WERI-Rb-1 (cell line): ENCODE results near the gene KRABD2.
"Not testable (repeated sequence)": the region's sequence is repeated elsewhere in the genome, so short reads cannot be mapped to it uniquely, and the experiment has no call there.

ENCODE experiments used
- DNase-seq: peaks from one replicate; pipeline ENCODE4 v3.0.0-alpha.2; 2020
- H3K27ac ChIP-seq: fragments of 250-450 bp; sonication (Bioruptor Pico); 2 replicates; pipeline ENCODE4 v1.5.1; 2020; ENCODE audit warnings: mild to moderate bottlenecking, moderate library complexity
- H3K27me3 ChIP-seq: fragments of 250-450 bp; sonication (Bioruptor Pico); 2 replicates; pipeline ENCODE4 v1.5.1; 2021; ENCODE audit warnings: mild to moderate bottlenecking, low read depth, moderate library complexity; ENCODE audit not compliant: insufficient read depth, severe bottlenecking
- H3K36me3 ChIP-seq: fragments of 250-450 bp; sonication (Bioruptor Pico); 2 replicates; pipeline ENCODE4 v1.5.1; 2020; ENCODE audit warnings: mild to moderate bottlenecking, moderate library complexity
- H3K4me3 ChIP-seq: 2 replicates; pipeline ENCODE4 v1.5.1; 2011; ENCODE audit warnings: low read depth, mild to moderate bottlenecking, control low read depth, low read length
- H3K9me3 ChIP-seq: fragments of 250-450 bp; sonication (Bioruptor Pico); 2 replicates; pipeline ENCODE4 v1.5.1; 2021; ENCODE audit warnings: mild to moderate bottlenecking, moderate library complexity; ENCODE audit not compliant: severe bottlenecking
- TF ChIP-seq, protein P1 (sequence below): IDR thresholded peaks from 2 replicates; pipeline ENCODE4 v1.5.1; 2011; ENCODE audit warnings: low read depth, mild to moderate bottlenecking, control low read depth, inconsistent platforms, low read length

KRABD2 gene

DNA sequence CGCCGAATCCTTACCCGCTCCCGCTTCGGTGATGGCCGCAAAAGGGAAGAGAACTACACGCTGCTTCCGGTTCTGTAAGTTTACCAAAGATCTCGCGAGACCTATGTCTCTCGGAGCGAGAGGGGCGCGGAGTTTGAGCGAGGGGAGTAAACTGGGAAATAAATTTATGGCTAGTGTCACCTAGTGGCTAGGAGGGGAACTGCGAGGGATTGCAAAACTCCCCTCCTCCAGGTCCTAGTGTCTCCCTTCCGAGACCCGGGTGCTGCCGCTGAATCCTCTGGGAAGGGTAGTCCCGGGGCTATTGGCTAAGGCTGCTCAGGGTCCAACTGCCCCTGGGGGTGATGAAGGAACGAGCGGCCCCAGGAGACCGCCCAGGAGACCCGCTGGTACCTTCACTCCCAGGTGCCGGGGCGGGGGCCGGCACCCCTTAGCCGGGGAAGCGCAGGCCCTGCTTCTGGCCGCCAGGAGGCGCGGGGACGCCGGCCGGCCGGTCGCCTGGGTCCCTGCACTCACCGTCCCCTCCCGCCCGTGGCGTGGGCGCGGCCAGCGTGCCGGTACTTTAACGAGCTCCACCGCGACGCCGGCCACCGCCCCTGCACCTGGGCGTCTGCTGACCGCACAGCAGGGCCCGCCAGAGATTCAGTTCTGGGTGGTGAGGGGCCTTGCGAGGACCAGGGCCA lies 6.8 kb upstream of the KRABD2 start, which contains the start of gene RPL26:
Gene RPL26, minus strand, starts transcription at position 51 of the 680 bp plus-strand sequence. CDS start 883 bp downstream, outside the sequence.
- TF ChIP-seq, protein P1, sequence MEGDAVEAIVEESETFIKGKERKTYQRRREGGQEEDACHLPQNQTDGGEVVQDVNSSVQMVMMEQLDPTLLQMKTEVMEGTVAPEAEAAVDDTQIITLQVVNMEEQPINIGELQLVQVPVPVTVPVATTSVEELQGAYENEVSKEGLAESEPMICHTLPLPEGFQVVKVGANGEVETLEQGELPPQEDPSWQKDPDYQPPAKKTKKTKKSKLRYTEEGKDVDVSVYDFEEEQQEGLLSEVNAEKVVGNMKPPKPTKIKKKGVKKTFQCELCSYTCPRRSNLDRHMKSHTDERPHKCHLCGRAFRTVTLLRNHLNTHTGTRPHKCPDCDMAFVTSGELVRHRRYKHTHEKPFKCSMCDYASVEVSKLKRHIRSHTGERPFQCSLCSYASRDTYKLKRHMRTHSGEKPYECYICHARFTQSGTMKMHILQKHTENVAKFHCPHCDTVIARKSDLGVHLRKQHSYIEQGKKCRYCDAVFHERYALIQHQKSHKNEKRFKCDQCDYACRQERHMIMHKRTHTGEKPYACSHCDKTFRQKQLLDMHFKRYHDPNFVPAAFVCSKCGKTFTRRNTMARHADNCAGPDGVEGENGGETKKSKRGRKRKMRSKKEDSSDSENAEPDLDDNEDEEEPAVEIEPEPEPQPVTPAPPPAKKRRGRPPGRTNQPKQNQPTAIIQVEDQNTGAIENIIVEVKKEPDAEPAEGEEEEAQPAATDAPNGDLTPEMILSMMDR = peak; percentile 77
- DNase-seq = peak; percentile 97
- Histone ChIP-seq H3K27me3 (no peaks in the 10 kb centered on the region), H3K27ac (peak within 1 kb of the TSS; percentile 74), H3K36me3 (peaks cover 38% of the 10 kb centered on the region), H3K9me3 (no peaks in the 10 kb centered on the region), H3K4me3 (peak within 1 kb of the TSS; percentile 84)

DNA sequence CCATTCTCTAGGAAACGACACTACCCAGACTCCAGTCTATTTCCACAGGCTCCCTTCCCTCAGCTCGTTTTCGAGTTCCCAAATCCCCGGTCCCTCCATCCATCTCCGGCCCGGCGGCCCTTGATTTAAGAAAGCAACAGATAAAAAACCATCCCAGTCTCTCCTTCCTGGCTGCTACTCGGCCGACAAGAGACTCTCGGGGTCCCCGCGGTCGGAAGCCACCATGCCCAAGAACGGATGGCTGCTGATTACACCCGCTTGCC lies 6.3 kb upstream of the KRABD2 start:
- TF ChIP-seq, protein P1 = no peak
- no peak for DNase-seq
- peak overlapping the region; percentile 84 for H3K4me3 ChIP-seq
- H3K9me3 ChIP-seq = no peaks in the 10 kb centered on the region
- H3K27ac ChIP-seq = peak overlapping the region; percentile 74
- no peaks in the 10 kb centered on the region for H3K27me3 ChIP-seq
- H3K36me3 ChIP-seq = peaks cover 43% of the 10 kb centered on the region

DNA sequence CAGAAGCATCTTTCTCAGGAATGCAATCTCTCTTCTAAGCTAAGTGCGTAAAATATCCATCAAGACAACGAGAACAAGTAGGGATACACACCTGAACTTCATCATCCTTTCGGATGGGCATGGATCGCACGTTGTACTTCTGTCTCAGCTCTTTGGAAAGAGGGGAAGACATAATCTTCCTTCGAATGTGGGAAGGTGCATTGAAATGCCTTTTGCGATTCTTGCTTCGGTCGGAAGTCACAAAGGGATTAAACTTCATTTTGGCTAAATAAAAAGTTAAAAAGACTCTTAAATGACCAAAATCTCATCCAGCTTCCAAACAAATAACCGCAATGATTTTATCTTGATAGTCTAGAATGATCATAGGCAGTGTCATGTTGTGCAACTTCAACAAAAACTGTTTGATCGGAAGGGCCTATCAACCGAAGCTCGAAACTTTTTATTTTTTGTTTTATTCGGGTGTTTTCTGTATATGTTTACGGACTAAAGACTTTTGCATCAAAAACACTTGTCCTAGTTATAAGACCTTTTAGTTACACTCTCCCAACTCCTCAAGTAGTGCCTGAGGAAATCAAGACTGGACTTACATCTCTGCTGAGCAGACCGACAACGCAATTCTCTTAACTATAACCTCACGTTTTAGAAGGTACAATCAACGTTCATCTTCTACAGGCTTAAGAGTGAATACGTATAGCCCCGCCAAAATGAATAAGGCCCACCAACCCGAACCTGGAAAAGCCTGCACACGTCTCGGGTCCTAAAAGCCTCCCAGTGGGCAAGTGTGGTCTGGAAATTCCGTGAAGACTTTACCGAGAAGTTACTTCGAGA lies 5.8 kb upstream of the KRABD2 start:
- peaks cover 49% of the 10 kb centered on the region for H3K36me3 ChIP-seq
- peak overlapping the region; percentile 84 for H3K4me3 ChIP-seq
- H3K27me3 ChIP-seq = no peaks in the 10 kb centered on the region
- TF ChIP-seq, protein P1 = no peak
- peak overlapping the region; percentile 74 for H3K27ac ChIP-seq
- H3K9me3 ChIP-seq = no peaks in the 10 kb centered on the region
- no peak for DNase-seq

DNA sequence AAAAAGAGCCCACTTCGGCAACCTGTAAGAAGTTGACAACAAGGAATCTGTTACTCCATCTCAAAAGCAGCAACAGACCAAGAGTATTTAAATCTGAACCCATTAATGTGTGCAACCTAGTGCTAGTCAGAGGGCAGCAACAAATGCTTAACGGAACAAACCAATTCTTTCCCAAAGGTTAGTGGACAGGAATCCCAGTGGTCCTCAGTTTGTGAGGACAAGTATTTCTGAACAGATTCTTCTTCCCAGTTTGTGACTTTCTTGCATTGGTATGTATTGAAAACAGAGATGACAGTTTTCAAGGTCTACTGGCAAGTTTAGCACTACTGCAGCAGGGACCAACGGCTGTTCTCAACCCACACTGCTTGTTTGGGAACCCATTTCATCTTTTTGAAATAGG lies 3.5 kb upstream of the KRABD2 start:
- TF ChIP-seq, protein P1 = no peak
- Histone ChIP-seq H3K36me3 (peaks cover 55% of the 10 kb centered on the region), H3K27ac (no peak overlapping the region), H3K9me3 (no peaks in the 10 kb centered on the region), H3K4me3 (no peak overlapping the region), H3K27me3 (no peaks in the 10 kb centered on the region)
- no peak for DNase-seq

DNA sequence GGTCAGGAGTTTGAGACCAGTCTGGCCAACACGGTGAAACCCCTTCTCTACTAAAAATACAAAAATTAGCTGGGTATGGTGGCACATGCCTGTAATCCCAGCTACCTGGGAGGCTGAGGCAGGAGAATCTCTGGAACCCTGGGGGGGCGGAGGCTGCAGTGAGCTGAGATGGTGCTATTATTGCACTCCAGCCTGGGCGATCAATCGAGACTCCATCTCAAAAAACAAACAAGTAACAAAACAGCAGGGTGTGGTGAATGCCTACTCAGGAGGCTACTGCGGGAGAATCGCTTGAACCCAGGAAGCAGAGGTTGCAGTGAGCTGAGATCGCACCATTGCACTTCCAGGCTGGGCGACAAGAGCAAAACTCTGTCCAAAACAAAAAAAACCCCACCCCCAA lies 1.6 kb upstream of the KRABD2 start:
- H3K4me3 ChIP-seq, H3K27me3 ChIP-seq, H3K9me3 ChIP-seq, H3K27ac ChIP-seq, DNase-seq: not testable (repeated sequence)
- H3K36me3 ChIP-seq = peaks cover 55% of the 10 kb centered on the region

DNA sequence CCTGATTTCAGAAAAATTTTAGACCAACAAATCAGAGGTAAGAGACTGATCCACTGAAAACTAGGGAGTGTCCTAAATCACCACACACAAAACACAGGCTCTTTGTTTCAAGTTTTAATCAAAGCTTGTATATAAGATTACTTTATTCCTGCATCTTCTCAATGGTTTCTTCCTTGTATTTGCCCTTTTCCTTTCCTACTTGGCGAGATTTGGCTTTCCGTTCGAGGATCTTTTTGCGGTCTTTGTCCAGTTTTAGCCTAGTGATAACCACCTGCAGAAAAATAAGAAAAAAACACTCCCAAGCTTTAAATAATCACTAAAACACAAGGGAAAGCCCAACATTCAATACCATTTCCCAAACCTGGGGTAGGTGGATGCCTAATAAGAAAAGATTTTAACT lies 918 bp upstream of the KRABD2 start:
- TF ChIP-seq, protein P1 = no peak
- no peak overlapping the region for H3K4me3 ChIP-seq
- H3K27me3 ChIP-seq = no peaks in the 10 kb centered on the region
- no peak for DNase-seq
- peak overlapping the region; percentile 55 for H3K27ac ChIP-seq
- H3K9me3 ChIP-seq = no peaks in the 10 kb centered on the region
- peaks cover 55% of the 10 kb centered on the region for H3K36me3 ChIP-seq
